ENCODE measurements around the gene MAP3K4.
"Not testable (repeated sequence)": the region's sequence is repeated elsewhere in the genome, so short reads cannot be mapped to it uniquely, and the experiment has no call there.

MAP3K4 gene

DNA sequence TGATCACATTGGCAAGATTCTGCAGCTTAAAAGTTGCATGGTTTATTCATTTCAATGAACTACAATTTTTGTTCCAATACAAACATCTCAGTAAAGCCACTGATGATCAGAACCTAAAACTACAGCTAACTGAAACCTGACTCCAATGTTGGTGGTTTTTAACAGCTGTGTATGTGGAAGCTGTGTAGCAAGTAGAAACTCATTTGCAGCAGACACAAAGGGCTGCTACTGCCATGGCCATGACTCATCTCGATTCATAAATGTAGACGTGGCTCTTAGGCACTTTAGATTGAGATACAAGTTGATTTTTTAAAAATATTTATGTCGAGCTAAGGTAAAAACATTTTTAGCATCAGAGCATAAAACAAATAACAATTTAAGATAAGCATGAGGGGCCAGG lies 19.5 kb upstream of the MAP3K4 start:
- WGBS = 79% methylated on average over 2 of the region's 3 CpGs
- Histone ChIP-seq H3K4me1 (ENCODE audit: insufficient read depth, low read length) (0 out of 2 replicates have a peak, but pooled peaks cover 6% of the 10 kb centered on the region), H3K27me3 (ENCODE audit: insufficient read depth, low read length) (no peaks in the 10 kb centered on the region), H3K36me3 (ENCODE audit: insufficient read depth, low read length) (no peaks in the 10 kb centered on the region), H3K4me3 (ENCODE audit: low read length) (no peak overlapping the region), H3K27ac (ENCODE audit: low read depth, low read length) (no peak overlapping the region), H3K9me3 (ENCODE audit: insufficient read depth, low read depth, low read length) (0 out of 2 replicates have a peak, but pooled peaks cover 2% of the 10 kb centered on the region), H3K9ac (ENCODE audit: low read depth, low read length) (no peak overlapping the region)

DNA sequence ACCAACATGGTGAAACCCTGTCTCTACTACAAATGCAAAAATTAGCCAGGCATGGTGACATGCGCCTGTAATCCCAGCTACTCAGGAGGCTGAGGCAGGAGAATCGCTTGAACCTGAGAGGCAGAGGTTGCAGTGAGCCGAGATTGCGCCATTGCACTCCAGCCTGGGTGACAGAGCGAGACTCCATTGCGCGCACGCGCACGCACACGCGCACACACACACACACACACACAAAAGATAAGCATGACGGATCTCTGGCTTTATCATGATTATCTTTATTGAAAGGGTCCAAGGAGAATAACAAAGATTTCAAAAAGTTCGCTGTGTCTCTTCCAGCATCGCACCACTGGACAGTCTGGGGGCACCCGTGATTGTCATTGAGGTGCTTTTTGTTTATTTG lies 19.0 kb upstream of the MAP3K4 start:
- not testable (repeated sequence) for H3K27ac ChIP-seq (ENCODE audit: low read depth, low read length); H3K9me3 ChIP-seq (ENCODE audit: insufficient read depth, low read depth, low read length); H3K36me3 ChIP-seq (ENCODE audit: insufficient read depth, low read length); H3K4me3 ChIP-seq (ENCODE audit: low read length); H3K9ac ChIP-seq (ENCODE audit: low read depth, low read length); H3K27me3 ChIP-seq (ENCODE audit: insufficient read depth, low read length); H3K4me1 ChIP-seq (ENCODE audit: insufficient read depth, low read length)
- 96% methylated on average over 16 of the region's 16 CpGs for WGBS

GRCh38 chr6:160973311-160974250 lies 18.0 kb upstream of the MAP3K4 start:
- peaks cover 7% of the 10 kb centered on the region; the same call in 1 of the 2 replicates for H3K9me3 ChIP-seq (ENCODE audit: insufficient read depth, low read depth, low read length)
- no peak overlapping the region for H3K27ac ChIP-seq (ENCODE audit: low read depth, low read length)
- no peaks in the 10 kb centered on the region for H3K36me3 ChIP-seq (ENCODE audit: insufficient read depth, low read length)
- WGBS = 80% methylated on average over 11 of the region's 11 CpGs
- H3K9ac ChIP-seq (ENCODE audit: low read depth, low read length) = no peak overlapping the region
- H3K27me3 ChIP-seq (ENCODE audit: insufficient read depth, low read length) = no peaks in the 10 kb centered on the region
- 0 out of 2 replicates have a peak, but pooled peaks cover 6% of the 10 kb centered on the region for H3K4me1 ChIP-seq (ENCODE audit: insufficient read depth, low read length)
- no peak overlapping the region for H3K4me3 ChIP-seq (ENCODE audit: low read length)

- Histone ChIP-seq H3K4me3 (ENCODE audit: low read length) (no peak overlapping the region), H3K27me3 (ENCODE audit: insufficient read depth, low read length) (no peaks in the 10 kb centered on the region), H3K9me3 (ENCODE audit: insufficient read depth, low read depth, low read length) (peaks cover 7% of the 10 kb centered on the region; the same call in 1 of the 2 replicates), H3K9ac (ENCODE audit: low read depth, low read length) (no peak overlapping the region), H3K27ac (ENCODE audit: low read depth, low read length) (no peak overlapping the region), H3K36me3 (ENCODE audit: insufficient read depth, low read length) (no peaks in the 10 kb centered on the region), H3K4me1 (ENCODE audit: insufficient read depth, low read length) (0 out of 2 replicates have a peak, but pooled peaks cover 6% of the 10 kb centered on the region)
- 85% methylated on average over 9 of the region's 9 CpGs for WGBS
These were observed 17.2 kb upstream of the MAP3K4 start for GRCh38 chr6:160974304-160974771.

GRCh38 chr6:160975162-160975561 lies 16.4 kb upstream of the MAP3K4 start:
- Histone ChIP-seq H3K9me3 (ENCODE audit: insufficient read depth, low read depth, low read length) (peaks cover 7% of the 10 kb centered on the region; the same call in 1 of the 2 replicates), H3K4me1 (ENCODE audit: insufficient read depth, low read length) (0 out of 2 replicates have a peak, but pooled peaks cover 6% of the 10 kb centered on the region), H3K4me3 (ENCODE audit: low read length) (no peak overlapping the region), H3K27me3 (ENCODE audit: insufficient read depth, low read length) (no peaks in the 10 kb centered on the region), H3K9ac (ENCODE audit: low read depth, low read length) (no peak overlapping the region), H3K36me3 (ENCODE audit: insufficient read depth, low read length) (no peaks in the 10 kb centered on the region), H3K27ac (ENCODE audit: low read depth, low read length) (no peak overlapping the region)
- WGBS = 54% methylated on average over 1 of the region's 1 CpG

- H3K4me1 ChIP-seq (ENCODE audit: insufficient read depth, low read length); H3K27me3 ChIP-seq (ENCODE audit: insufficient read depth, low read length); H3K9me3 ChIP-seq (ENCODE audit: insufficient read depth, low read depth, low read length); H3K27ac ChIP-seq (ENCODE audit: low read depth, low read length); H3K36me3 ChIP-seq (ENCODE audit: insufficient read depth, low read length); H3K4me3 ChIP-seq (ENCODE audit: low read length); H3K9ac ChIP-seq (ENCODE audit: low read depth, low read length): not testable (repeated sequence)
- 25% methylated on average over 4 of the region's 4 CpGs for WGBS
These were observed 15.6 kb upstream of the MAP3K4 start for GRCh38 chr6:160975961-160976360.

GRCh38 chr6:160978141-160978901 lies 13.2 kb upstream of the MAP3K4 start:
- Histone ChIP-seq H3K27me3 (ENCODE audit: insufficient read depth, low read length) (no peaks in the 10 kb centered on the region), H3K4me3 (ENCODE audit: low read length) (no peak overlapping the region), H3K36me3 (ENCODE audit: insufficient read depth, low read length) (no peaks in the 10 kb centered on the region), H3K4me1 (ENCODE audit: insufficient read depth, low read length) (0 out of 2 replicates have a peak, but pooled peaks cover 6% of the 10 kb centered on the region), H3K9ac (ENCODE audit: low read depth, low read length) (no peak overlapping the region), H3K27ac (ENCODE audit: low read depth, low read length) (no peak overlapping the region), H3K9me3 (ENCODE audit: insufficient read depth, low read depth, low read length) (peaks cover 19% of the 10 kb centered on the region)
- WGBS = 94% methylated on average over 4 of the region's 4 CpGs

DNA sequence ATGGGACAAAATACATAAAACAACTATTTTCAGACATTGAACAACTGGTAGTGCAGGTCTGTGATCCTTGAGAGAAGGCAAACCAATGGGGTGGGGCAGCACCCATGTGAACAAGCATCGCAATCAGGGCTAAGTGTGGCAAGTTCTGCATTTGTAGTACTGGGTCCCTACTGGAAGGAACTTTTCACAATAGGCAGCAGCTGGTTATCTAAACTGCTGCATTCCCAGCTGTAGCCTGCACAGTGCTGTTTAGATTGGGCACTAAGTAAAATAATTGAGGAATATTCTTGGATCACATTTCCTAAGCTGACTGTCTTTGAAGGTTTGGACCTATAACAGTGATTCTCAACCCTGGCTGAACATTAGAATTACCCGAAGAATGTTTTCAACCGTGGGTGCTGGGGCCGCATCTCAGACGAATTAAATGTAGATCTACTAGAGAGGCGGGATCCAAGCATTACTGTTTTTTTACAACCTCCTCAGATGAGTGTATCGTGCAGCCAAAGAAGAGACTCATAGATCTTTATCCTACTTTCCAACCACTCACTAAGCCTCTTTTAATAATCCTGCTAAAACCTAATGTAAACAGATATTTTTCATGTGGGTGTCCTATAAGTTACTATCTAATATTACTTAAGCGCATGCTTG lies 12.4 kb upstream of the MAP3K4 start:
- H3K4me3 ChIP-seq (ENCODE audit: low read length) = no peak overlapping the region
- no peak overlapping the region for H3K9ac ChIP-seq (ENCODE audit: low read depth, low read length)
- no peaks in the 10 kb centered on the region for H3K27me3 ChIP-seq (ENCODE audit: insufficient read depth, low read length)
- 94% methylated on average over 8 of the region's 8 CpGs for WGBS
- H3K27ac ChIP-seq (ENCODE audit: low read depth, low read length) = no peak overlapping the region
- peaks cover 25% of the 10 kb centered on the region for H3K9me3 ChIP-seq (ENCODE audit: insufficient read depth, low read depth, low read length)
- H3K36me3 ChIP-seq (ENCODE audit: insufficient read depth, low read length) = no peaks in the 10 kb centered on the region
- no peaks in the 10 kb centered on the region for H3K4me1 ChIP-seq (ENCODE audit: insufficient read depth, low read length)

GRCh38 chr6:160983377-160983948 lies 8.1 kb upstream of the MAP3K4 start:
- not testable (repeated sequence) for H3K27ac ChIP-seq (ENCODE audit: low read depth, low read length); H3K27me3 ChIP-seq (ENCODE audit: insufficient read depth, low read length); H3K4me3 ChIP-seq (ENCODE audit: low read length); H3K9ac ChIP-seq (ENCODE audit: low read depth, low read length); H3K36me3 ChIP-seq (ENCODE audit: insufficient read depth, low read length); H3K4me1 ChIP-seq (ENCODE audit: insufficient read depth, low read length)
- peaks cover 26% of the 10 kb centered on the region for H3K9me3 ChIP-seq (ENCODE audit: insufficient read depth, low read depth, low read length)
- WGBS = 96% methylated on average over 3 of the region's 3 CpGs

DNA sequence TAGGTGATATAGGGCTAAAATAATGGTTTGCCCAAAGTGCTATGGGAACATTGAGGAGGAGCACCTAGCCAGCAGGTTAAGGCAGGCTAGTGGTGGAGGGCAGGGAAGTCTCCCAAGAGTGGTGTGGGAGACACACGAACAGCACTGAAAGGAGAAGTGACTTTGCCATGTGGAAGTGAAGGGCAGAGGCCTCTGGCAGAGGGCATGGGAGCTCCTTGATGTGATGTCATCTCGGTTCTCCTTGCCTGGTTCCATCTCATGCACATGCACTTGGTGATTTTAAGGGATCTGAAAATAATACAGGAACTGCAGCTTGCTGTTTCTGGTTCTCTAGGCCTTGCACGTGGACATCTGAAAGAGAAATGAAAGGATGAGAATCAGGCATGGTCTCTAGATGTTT lies 4.7 kb upstream of the MAP3K4 start:
- peaks cover 26% of the 10 kb centered on the region for H3K9me3 ChIP-seq (ENCODE audit: insufficient read depth, low read depth, low read length)
- peaks cover 6% of the 10 kb centered on the region; the same call in 1 of the 2 replicates for H3K4me1 ChIP-seq (ENCODE audit: insufficient read depth, low read length)
- no peak overlapping the region for H3K27ac ChIP-seq (ENCODE audit: low read depth, low read length)
- H3K9ac ChIP-seq (ENCODE audit: low read depth, low read length) = no peak overlapping the region
- peaks cover 6% of the 10 kb centered on the region for H3K27me3 ChIP-seq (ENCODE audit: insufficient read depth, low read length)
- H3K36me3 ChIP-seq (ENCODE audit: insufficient read depth, low read length) = no peaks in the 10 kb centered on the region
- H3K4me3 ChIP-seq (ENCODE audit: low read length) = no peak overlapping the region
- 93% methylated on average over 3 of the region's 3 CpGs for WGBS
